ENCODE measurements around the gene TCEANC2.

TCEANC2 gene

DNA sequence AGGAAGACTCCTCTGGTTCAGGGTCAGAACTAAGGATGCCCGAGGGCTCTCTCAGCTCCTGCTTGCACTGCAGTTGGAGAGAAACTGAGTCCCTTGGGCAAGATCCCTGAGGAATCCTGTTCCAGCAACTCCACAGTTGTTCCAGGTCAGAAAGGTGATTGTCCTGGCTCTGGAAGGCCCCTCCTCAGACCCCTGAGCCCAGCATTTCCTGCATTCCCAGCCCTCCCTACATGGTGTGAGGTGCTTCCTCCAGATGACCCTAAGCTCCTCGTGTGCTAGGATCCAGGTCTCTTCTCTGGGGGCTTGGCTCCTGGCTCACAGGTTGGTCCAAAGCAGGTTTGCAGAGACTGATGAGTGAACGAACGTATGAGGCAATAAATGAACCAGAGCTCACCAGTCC is 46.9 kb upstream of the TCEANC2 start:
- Histone ChIP-seq H2AFZ (ENCODE audit: low read length) (no peak overlapping the region), H3K27ac (ENCODE audit: low read depth, low read length, poor library complexity, severe bottlenecking) (no peak overlapping the region), H3K4me1 (ENCODE audit: insufficient read depth, low read length, severe bottlenecking) (no peaks in the 10 kb centered on the region), H3K4me2 (ENCODE audit: low read length) (no peak overlapping the region), H3K9me2 (ENCODE audit: low read depth, low read length) (no peaks in the 10 kb centered on the region), H3K4me3 (ENCODE audit: low read depth, low read length, poor library complexity, severe bottlenecking) (no peak overlapping the region), H3K36me3 (ENCODE audit: insufficient read depth, low read length) (no peaks in the 10 kb centered on the region), H4K20me1 (ENCODE audit: insufficient read depth, low read length) (no peaks in the 10 kb centered on the region), H3K9ac (ENCODE audit: low read length) (no peak overlapping the region), H3K79me2 (ENCODE audit: insufficient read depth, low read length) (no peaks in the 10 kb centered on the region), H3K9me3 (ENCODE audit: low read length) (no peaks in the 10 kb centered on the region), H3K27me3 (ENCODE audit: insufficient read depth, low read length) (peaks cover 12% of the 10 kb centered on the region; the same call in 1 of the 2 replicates), H3F3A (ENCODE audit: insufficient read depth, low read length) (no peaks in the 10 kb centered on the region)
- TF ChIP-seq, protein P1, sequence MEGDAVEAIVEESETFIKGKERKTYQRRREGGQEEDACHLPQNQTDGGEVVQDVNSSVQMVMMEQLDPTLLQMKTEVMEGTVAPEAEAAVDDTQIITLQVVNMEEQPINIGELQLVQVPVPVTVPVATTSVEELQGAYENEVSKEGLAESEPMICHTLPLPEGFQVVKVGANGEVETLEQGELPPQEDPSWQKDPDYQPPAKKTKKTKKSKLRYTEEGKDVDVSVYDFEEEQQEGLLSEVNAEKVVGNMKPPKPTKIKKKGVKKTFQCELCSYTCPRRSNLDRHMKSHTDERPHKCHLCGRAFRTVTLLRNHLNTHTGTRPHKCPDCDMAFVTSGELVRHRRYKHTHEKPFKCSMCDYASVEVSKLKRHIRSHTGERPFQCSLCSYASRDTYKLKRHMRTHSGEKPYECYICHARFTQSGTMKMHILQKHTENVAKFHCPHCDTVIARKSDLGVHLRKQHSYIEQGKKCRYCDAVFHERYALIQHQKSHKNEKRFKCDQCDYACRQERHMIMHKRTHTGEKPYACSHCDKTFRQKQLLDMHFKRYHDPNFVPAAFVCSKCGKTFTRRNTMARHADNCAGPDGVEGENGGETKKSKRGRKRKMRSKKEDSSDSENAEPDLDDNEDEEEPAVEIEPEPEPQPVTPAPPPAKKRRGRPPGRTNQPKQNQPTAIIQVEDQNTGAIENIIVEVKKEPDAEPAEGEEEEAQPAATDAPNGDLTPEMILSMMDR (IDR thresholded peaks at IDR 0.05; ENCODE audit: low read length), result no peak
- TF ChIP-seq EZH2 (IDR thresholded peaks at IDR 0.05; ENCODE audit: borderline replicate concordance, low read length), result no peak

DNA sequence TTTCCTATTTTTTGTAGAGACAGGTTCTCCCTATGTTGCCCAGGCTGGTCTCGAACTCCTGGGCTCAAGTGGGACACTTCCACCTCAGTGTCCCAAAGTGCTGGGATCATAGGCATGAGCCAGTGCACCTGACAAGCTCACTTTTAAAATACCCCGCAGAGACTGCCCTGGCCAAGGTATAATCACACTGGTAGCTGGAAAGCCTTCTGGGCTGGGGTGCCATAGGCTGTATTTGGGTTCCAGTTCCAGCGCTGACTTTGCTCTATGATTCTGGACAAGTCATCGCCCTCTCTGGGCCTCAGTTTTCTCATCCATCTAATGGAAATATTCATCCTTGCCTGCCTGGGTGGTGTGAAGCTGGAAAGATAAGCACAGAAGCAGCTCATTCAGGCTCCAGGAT is 45.8 kb upstream of the TCEANC2 start:
- Histone ChIP-seq H3K9me2 (ENCODE audit: low read depth, low read length) (no peaks in the 10 kb centered on the region), H3K27me3 (ENCODE audit: insufficient read depth, low read length) (peaks cover 12% of the 10 kb centered on the region; the same call in 1 of the 2 replicates), H3K4me3 (ENCODE audit: low read depth, low read length, poor library complexity, severe bottlenecking) (no peak overlapping the region), H2AFZ (ENCODE audit: low read length) (no peak overlapping the region), H4K20me1 (ENCODE audit: insufficient read depth, low read length) (no peaks in the 10 kb centered on the region), H3K4me1 (ENCODE audit: insufficient read depth, low read length, severe bottlenecking) (no peaks in the 10 kb centered on the region), H3K79me2 (ENCODE audit: insufficient read depth, low read length) (no peaks in the 10 kb centered on the region), H3F3A (ENCODE audit: insufficient read depth, low read length) (no peaks in the 10 kb centered on the region), H3K27ac (ENCODE audit: low read depth, low read length, poor library complexity, severe bottlenecking) (no peak overlapping the region), H3K4me2 (ENCODE audit: low read length) (no peak overlapping the region), H3K9me3 (ENCODE audit: low read length) (no peaks in the 10 kb centered on the region), H3K36me3 (ENCODE audit: insufficient read depth, low read length) (no peaks in the 10 kb centered on the region), H3K9ac (ENCODE audit: low read length) (no peak overlapping the region)
- no peak for TF ChIP-seq EZH2 (IDR thresholded peaks at IDR 0.05; ENCODE audit: borderline replicate concordance, low read length)
- TF ChIP-seq, protein P1 (IDR thresholded peaks at IDR 0.05; ENCODE audit: low read length), result no peak

DNA sequence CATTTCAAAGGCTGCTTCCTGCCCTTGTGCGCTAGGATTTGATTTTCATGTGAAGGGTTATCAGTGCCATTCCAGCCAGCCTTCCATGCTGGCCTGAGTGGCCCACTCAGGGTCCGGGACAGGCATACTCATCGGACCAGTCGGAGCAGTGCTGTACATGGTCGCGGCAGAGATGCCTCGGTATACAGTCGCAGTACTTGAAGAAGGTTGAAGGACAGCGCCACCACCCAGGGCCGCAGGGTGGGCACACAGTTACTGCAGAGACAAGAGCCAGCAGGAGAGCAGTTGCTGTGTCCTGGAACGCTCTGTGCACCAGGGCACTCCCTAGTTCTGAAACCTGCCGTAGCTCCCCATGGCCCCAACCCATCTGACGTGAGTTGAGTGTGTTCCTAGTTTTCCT is 44.5 kb upstream of the TCEANC2 start:
- Histone ChIP-seq H3K4me2 (ENCODE audit: low read length) (no peak overlapping the region), H3K27ac (ENCODE audit: low read depth, low read length, poor library complexity, severe bottlenecking) (no peak overlapping the region), H3K4me3 (ENCODE audit: low read depth, low read length, poor library complexity, severe bottlenecking) (no peak overlapping the region), H3K27me3 (ENCODE audit: insufficient read depth, low read length) (peaks cover 6% of the 10 kb centered on the region; the same call in 1 of the 2 replicates), H3K9me3 (ENCODE audit: low read length) (no peaks in the 10 kb centered on the region), H3K79me2 (ENCODE audit: insufficient read depth, low read length) (no peaks in the 10 kb centered on the region), H2AFZ (ENCODE audit: low read length) (no peak overlapping the region), H3F3A (ENCODE audit: insufficient read depth, low read length) (no peaks in the 10 kb centered on the region), H3K36me3 (ENCODE audit: insufficient read depth, low read length) (no peaks in the 10 kb centered on the region), H4K20me1 (ENCODE audit: insufficient read depth, low read length) (no peaks in the 10 kb centered on the region), H3K4me1 (ENCODE audit: insufficient read depth, low read length, severe bottlenecking) (no peaks in the 10 kb centered on the region), H3K9me2 (ENCODE audit: low read depth, low read length) (no peaks in the 10 kb centered on the region), H3K9ac (ENCODE audit: low read length) (no peak overlapping the region)
- TF ChIP-seq EZH2 (IDR thresholded peaks at IDR 0.05; ENCODE audit: borderline replicate concordance, low read length), result no peak
- TF ChIP-seq, protein P1 (IDR thresholded peaks at IDR 0.05; ENCODE audit: low read length), result no peak
